CD4-positive, alpha-beta T cell treated with Interleukin-17A for 4 hours (primary cell): ENCODE data around the gene RBM34.
A peak's percentile ranks its signal among the peaks of the same experiment; 100 is the strongest.

Experiments
- DNase-seq: peaks from one replicate; pipeline ENCODE4 v3.0.0-alpha.2; 2020; ENCODE audit warnings: mixed read lengths

RBM34 gene

DNA sequence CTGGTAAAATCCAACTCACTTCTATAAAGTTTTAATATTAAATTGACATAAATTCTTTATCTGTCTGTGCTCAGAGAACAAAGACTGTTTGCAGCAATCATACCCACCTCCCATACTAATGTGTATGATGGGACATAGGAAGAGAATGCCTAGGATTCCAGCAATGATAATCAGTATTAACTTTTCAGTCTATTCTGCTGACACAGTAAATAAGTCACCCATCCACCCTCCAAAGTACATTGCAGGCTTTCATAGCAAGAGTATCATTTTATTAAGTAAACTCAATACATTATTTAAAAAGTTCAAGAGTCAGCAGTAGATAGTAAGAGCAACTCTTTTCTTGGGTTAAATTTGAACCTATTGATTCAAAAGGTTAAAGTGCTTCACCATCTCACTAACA, 8.8 kb downstream of the RBM34 start:
- no peak for DNase-seq

DNA sequence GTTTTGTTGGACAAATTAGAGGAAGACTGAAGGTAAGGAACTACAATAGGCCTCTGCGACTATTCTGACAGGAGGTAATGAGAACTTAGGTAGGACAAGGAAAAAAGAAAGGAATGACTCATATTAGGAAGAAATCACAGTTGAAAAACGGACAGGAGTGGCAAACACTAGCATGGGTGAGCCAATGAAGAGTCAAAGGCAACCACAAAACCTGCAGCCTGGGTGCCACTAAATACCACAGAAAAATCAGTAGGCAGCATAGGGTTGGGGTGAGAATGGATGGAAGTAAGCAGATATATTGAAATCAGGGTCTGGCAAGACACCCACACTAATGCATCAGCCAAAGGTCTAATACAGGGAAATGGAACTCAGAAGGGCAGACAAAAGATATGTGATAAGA, 10.0 kb downstream of the RBM34 start:
- DNase-seq: no peak

DNA sequence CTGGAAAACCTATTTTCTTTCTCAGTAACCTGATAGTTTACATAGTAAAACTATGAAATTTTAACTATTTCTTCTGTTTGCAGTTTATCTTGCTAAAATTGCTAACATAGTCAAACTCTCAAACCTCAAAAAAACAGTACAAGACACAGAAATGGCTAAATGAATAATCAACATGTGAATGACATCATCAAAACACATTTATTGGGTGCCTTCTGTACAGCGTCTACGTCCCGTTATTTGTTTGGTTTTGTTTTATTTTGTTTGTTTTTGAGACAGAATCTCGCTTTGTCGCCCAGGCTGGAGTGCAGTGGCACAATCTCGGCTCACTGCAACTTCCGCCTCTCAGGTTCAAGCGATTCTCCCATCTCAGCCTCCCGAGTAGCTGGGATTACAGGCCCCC, 11.2 kb downstream of the RBM34 start:
- no peak for DNase-seq

DNA sequence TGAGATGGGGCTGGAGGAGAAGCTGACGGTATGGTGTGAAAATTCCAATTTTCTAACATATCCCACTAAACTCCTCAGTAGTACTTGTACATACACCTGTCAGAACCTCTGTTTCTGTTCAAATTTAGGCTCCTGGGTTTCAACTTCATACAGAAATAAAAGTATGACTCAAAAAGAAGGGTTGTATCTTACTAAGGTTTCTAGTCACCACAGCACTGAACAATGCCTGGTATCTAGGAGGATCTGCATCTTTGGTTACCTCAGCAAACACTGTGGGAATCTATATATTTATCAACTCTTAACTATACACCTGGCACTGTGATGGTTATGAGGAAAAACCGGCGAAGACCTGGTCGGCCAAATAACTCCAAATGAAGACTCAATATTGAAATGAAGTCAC, 13.8 kb downstream of the RBM34 start:
- DNase-seq: no peak

DNA sequence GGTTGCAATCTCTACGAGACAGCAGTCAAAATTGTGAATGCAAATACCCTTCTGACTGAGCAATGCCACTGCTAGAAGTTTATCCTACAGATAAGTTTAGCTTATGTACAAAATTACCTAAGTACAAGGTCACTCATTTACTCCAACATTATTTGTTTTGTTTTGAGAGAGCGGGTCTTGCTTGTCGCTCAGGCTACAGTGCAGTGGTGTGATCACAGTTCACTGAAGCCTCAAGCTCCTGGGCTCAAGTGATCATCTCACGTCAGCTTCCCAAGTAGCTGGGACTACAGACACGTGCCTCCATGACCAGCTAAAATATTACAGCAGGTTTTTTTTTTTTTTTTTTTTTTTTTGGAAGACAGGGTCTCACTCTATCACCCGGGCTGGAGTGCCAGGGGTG, 15.4 kb downstream of the RBM34 start:
- DNase-seq: no peak

DNA sequence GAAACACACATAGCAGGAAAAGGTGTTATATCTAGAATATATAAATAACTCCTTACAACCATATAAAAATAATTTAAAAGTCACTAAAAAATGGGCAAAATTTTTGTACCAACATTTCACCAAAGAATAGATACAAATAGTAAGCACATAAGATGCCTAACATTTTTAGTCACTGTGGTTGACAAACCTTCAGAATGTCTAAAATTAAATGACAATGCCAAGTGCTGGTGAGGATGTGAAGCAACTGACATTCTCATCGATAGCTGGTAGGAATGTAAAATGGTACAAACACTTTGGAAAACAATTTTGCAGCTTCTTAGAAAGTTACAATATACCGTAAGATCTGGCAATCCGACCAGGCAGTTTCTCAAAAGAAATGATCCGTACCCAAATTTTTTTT, 18.1 kb downstream of the RBM34 start:
- DNase-seq: no peak

DNA sequence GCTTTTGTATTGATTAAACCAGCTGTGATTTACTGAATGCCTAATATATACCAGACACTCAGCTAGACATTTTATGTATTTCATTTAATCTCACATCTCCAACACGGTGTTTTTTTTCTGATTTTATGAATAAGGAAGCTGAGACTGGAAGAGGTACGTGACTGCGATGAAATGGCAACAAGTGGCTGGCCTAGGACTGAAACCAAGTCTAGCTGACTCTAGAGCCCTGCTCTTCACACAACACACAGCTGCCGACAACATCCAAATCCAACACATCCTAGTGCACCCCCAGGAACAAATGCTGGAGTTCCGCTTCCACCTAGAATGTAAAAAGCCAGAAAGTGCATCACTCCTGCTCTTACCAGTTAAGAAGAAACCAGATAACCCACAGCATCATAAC, 21.7 kb downstream of the RBM34 start:
- DNase-seq: no peak

DNA sequence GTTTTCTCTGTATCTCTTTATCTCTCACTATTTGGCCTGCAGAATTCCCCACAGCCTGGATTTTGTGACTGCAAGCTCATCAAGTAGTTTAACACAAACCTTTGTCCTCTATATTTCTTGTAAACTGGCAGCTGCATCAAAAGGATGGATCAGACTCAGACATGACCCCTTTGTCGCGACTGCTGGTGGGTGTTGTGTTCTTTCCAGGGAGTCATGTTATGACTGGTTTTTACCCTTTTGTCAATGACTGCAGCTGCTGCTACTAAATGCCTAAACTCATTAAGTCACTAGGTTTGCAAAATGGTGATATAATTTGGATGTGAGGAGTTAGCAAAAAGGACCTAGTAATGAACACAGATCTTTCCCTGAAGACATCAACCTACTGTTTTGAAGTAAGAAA, 22.2 kb downstream of the RBM34 start:
- no peak for DNase-seq

DNA sequence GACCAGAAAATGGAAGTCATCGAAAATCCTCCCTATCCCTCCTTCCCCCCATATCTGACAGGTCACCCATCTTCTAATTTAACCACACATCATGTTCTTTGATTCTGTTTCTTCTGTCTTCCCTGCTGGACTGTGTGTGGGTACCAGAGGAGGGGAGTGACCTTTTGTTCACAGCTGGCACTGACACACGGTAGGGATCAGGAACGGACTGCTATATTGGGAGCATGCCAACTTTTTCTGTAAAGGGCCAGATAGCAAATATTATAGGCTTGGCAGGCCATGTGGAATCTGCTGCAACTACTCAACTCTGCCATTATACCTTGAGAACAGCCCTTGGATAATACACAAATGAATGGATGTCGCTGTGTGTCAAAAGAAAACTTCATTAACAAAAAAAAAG, 24.9 kb downstream of the RBM34 start:
- no peak for DNase-seq

DNA sequence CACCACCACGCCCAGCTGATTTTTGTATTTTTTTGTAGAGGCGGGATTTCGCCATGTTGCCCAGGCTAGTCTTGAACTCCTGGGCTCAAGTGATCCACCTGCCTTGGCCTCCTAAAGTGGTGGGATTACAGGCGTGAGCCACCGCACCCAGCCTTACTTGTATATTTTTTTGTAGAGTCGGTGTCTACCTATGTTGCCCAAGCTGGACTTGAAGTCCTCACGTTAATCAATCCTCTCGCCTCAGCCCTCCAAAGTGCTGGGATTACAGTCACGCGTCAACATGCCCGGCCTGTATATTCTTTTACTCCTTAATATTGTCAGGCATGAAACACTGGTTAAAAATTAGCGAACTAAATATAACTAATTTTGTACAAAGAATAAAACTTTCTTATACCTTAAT, 26.9 kb downstream of the RBM34 start:
- no peak for DNase-seq

DNA sequence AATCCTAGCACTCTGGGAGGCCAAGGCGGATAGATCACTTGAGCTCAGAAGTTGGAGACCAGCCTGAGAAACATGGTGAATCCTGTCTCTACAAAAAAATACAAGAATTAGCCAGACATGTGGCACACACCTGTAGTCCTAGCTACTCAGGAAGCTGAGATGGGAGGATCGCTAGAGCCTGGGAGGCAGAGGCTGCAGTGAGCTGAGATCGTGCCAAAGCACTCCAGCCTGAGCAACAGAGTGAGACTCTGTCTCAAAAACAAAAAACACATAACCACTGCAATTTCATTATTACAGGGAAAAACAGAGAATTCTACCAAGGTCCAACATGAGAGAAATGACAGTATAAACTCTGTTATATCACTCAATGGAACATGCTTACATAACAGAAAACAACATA, 28.0 kb downstream of the RBM34 start:
- DNase-seq: no peak

DNA sequence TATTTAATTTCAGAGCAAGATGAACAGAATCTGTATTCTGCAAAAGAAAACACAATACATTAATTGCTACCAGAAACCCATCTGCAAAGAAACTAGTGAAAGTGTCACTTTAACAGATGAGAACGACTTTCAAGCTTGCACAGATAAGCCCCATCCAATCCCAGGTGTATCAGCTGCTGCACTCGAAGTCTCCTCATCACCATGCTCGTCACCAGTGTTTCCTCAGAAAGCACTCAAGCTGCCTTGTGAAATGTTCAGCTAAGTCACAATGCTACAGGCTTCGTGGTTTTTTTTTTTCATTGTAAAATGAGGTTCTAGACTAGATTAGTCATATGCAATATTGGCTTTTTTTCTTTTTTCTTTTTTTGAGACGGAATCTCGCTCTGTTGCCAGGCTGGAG, 29.1 kb downstream of the RBM34 start:
- DNase-seq: no peak

DNA sequence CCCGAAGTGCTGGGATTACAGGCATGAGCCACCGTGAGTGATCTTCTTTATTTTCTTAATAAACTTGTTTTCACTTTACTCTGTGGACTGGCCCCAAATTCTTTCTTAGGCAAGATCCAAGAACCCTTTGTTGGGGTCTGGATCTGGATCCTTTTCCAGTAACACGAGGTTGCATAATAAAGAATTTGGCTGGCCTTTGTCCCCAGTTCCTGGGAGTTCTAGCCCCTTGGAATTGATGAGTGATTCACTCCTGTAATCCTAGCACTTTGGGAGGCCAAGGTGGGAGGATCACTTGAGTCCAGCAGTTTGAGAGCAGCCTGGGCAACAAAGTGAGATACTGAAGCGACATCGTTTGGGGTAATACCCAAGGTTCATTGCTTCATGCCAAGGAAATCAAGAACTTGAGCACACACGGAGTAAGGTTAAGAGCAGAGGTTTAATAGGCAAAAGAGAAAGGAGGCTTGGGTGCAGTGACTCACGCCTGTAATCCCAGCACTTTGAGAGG, 30.2 kb downstream of the RBM34 start:
- DNase-seq: no peak

DNA sequence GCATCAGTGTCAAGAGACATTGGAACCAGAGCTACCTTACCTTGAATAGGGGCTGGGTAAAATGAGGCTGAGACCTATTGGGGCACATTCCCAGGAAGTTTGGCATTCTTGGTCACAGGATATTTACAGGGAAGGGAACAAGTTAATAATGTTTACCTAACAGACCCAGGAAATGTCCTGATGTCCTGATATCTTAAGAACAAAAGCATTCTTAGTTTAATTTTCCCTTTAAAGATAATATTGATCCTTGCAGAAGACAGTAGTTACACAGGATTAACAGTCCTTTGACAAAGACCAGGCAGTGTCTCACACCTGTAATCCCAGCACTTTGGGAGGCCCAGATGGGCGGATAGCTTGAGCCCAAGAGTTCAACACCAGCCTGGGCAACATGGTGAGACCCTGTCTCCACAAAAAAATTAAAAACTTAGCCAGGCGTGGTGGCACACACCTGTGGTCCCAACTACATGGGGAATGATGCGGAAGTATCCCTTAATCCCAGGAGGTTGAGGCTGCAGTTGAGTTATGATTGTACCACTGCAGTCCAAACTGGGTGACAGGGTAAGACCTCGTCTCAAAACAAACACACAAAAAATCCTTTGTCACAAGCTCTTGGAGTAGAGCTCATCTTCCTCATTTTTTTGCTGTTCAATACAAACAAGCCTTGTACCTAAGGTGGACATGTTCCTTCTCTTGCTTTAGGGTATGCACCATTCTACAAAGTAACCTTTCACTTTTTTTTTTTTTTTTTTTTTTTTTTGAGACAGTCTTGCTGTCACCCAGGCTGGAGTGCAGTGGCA, 31.1 kb downstream of the RBM34 start:
- DNase-seq: no peak

DNA sequence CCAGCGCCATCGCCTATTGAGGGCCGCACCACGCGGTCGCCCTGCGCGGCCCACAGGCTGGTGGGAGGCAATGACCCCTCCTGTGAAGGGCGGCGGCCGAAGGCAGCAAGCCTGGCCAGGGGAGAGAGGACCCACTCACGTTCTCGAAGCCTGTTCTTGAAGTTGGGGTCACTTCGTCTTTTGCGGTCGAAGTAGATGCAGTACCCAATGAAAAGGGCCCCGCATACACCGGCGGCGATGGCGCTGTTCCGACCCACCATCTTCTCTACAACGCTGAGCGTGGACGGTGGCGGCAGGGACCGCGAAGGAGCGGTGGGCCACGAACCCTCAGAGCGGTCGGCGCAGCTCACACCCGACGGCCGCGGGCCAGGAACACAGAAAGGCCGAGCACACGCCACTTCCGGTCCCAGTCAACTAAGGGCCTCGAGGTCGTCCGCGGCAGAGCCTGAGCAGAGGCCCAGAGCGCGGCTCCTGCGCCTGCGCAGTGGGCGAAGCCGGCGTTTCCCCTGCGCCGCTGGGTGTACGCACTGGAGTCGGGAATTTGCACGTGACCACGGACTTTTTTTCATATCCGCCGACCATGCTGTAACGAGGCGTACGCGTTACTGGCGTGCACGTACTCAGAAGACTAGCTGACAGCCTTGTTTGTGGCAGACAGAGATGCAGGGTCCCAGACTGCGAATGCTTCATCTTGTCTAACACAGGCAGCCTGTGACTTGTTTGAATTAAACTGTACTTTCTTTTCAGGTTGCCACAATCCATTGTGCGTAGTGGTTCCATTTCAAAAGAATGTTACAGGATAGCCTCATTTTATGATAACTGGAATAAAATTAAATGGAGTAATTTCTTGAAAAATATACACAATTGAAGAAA, 32.4 kb downstream of the RBM34 start, which contains the start of gene TOMM20:
TOMM20 (minus strand) TSS at position 382 of the 873 bp plus-strand sequence; CDS start at position 260, 122 bp downstream.
- peak; percentile 93 for DNase-seq

DNA sequence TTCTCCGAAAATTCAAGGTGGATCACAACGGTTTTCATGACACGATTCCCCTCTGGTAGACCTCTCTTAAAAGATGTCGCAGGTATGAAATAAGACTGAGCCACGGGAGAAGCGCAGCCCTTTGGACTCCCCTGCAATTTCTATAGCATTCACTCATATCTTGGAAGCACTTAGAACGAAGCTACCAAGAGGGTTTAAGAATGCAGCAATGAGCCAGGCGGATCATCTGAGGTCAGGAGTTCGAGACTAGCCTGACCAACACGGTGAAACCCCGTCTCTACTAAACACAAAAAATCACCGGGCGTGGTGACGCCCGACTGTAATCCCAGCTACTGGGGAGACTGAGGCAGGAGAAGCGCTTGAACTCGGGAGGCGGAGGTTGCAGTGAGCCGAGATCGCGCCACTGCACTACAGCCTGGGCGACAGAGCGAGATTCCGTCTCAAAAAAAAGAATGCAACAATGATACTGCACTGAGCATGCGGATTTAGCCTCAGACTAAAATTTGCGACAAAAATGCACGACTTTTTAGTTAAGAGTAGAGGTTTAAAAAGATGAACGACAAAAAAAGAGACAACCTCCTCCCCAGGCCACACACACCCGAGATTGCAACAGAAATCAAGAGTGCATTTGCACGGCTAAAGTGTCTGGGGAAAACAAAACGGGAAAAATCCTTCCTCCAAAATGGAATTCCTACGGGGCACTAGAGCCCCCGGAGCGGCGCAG, 33.2 kb downstream of the RBM34 start:
- no peak for DNase-seq

DNA sequence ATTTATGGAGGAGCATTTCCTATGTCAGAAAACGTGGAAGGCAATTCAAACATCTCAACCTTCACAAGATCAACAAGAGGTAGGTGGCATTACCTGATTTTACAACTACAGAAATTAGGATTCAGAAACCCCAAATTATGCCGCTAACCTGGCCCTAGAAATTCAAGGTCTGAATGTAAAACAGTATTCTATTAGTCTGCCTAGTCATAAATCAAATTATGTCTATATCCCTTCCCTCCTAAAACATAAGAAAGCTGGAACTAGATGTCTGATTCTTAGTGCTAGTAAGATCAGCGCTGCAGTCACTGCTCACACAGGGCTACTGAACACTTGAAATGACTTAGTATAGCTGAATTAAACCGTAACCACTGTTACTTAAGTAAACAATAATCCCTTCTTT, 33.8 kb downstream of the RBM34 start:
- DNase-seq: no peak

DNA sequence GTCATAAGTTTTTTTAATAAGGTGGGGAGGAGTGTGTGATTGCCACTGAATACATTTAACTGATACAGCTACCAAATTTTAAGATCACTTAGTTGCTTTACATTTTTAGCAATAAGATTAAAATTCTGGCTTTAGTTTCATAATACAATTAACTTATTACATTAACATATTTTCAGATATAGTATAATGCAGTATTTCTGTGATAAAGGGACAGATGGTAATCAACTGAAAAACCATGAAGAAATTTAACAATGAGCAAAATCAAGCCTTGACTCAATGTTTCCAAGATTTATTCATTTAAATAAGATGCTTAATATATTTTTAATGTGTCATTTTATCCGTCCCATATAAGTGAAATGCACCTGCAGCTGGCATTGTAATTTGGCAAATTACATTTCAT, 36.4 kb downstream of the RBM34 start:
- no peak for DNase-seq

DNA sequence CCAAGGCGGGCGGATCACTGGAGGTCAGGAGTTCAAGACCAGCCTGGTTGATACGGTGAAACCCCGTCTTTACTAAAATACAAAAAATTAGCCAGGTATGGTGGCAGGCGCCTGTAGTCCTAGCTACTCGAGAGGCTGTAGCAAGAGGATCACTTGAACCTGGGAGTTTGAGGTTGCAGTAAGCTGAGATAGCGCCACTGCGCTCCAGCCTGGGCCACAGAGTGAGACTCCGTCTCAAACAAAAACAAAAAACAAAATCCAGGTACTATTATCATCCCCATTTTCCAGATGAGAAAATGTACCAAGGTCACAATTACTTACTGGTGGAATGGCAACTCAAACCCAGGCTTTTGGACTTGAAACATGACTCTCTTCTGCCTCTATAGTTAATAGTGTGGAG, 36.9 kb downstream of the RBM34 start:
- DNase-seq: no peak

DNA sequence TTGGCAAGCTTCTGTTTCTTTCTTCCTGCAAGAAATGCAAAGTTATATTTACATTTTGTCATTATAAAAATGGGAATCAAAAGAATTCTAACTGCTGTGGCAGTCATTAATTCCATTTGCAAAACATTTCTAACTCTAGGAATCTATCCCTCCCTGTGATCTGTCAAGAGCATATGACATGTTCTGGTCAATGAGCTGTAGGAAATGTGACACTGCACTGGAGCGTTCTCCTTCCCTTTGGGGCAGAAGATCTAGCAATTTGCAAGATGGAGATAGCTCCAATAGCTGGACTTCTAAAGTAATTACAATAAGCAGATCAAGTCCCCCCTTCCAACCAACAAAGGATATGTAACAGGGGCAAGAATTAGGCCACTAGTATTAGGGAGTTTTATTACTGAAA, 38.7 kb downstream of the RBM34 start:
- DNase-seq: no peak

DNA sequence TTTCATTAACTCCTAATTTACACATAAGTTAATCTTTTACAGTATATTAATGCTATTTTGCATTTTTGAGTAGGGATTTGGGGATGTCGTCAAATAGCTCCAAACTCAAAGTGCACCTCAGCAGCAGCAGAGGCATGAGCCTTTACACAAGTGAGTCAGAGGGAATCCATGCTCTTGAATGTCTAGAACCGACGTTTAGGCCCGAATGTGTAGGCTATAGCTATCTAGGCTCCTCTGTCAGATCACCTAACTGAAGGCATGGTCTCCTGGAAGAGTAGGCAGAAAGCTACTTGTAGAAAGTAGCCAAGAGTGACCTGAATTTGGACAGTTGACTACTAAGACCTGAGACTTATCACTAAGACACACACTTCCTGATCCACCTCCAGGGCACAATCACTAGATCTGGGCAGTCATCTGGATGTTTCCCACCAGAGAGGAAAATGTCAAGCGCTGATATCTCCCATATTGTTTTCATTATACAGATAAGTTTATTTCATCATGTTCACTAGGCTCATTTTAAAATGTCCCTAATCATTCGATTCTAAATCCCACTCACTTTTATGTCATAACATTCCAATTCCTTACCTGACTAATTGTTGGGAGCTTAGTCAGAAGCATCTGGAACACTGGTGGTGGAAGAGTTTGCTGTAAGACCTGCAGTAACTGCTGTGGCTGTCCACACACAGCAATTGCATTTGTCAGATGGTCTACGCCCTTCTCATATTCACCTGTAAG, 47.7 kb downstream of the RBM34 start:
- DNase-seq: no peak
